GM13976 (cell line): ENCODE data around the gene TDP1.

Source experiments
- DNase-seq: peaks from one replicate; pipeline ENCODE4 v3.0.0; 2012; ENCODE audit warnings: low spot score
- CTCF ChIP-seq: IDR thresholded peaks from 2 replicates; pipeline ENCODE4 v1.5.1; 2012; ENCODE audit warnings: borderline replicate concordance, mild to moderate bottlenecking; ENCODE audit not compliant: insufficient read depth; ENCODE audit errors: extremely low read depth, missing control alignments, control extremely low read depth
- in situ Hi-C: fragments of 300-500 bp; cut with MboI; formaldehyde crosslinking; loops from one replicate; pipeline ENCODE4 v1.12.0; 2022; ENCODE audit warnings: low sequenced_read_pairs, mixed read lengths, inconsistent platforms; ENCODE audit not compliant: unreplicated experiment

TDP1 gene

GRCh38 chr14:89921346-89921745 lies 34.4 kb upstream of the TDP1 start:
- no peak for DNase-seq
- no peak for TF ChIP-seq CTCF
- in situ Hi-C loops: loop anchor here (25.0 kb wide), 1 partner anchor 759 kb away; no protein-coding TSS in a partner anchor

GRCh38 chr14:89922031-89922907 lies 33.5 kb upstream of the TDP1 start:
- no peak for DNase-seq
- in situ Hi-C loops: loop anchor here (25.0 kb wide), 1 partner anchor 760 kb away; no protein-coding TSS in a partner anchor
- no peak for TF ChIP-seq CTCF

GRCh38 chr14:89924268-89924667 lies 31.5 kb upstream of the TDP1 start:
- DNase-seq: no peak
- TF ChIP-seq CTCF: no peak
- in situ Hi-C loops: loop anchor here (25.0 kb wide), 1 partner anchor 762 kb away; no protein-coding TSS in a partner anchor

- no peak for DNase-seq
- in situ Hi-C loops: no loop called here
- TF ChIP-seq CTCF: no peak
Observed at GRCh38 chr14:89926694-89927093, 29.0 kb upstream of the TDP1 start.

GRCh38 chr14:89927186-89927865 lies 28.4 kb upstream of the TDP1 start:
- DNase-seq: no peak
- TF ChIP-seq CTCF: no peak
- in situ Hi-C loops: no loop called here

- no peak for DNase-seq
- no peak for TF ChIP-seq CTCF
- in situ Hi-C loops: no loop called here
Observed at GRCh38 chr14:89933002-89933401, 22.7 kb upstream of the TDP1 start.
